Subcutaneous adipose tissue (tissue), 4 donors: ENCODE data around the gene FGFR2. TPM values are rescaled to one million over a fixed set of nuclear protein-coding genes. Genes with fewer than 3 reads are reported as not detected.

ENCODE experiments used
- total RNA-seq, 4 donors: library from RNA; depleted of rRNA; stranded (reverse); fragments of >200 nt; gene quantifications; one replicate each; pipeline ENCODE4 v1.1.0, GENCODE V29; 2016
- TF ChIP-seq, protein P1 (sequence below): fragments of 450-650 bp; IDR thresholded peaks from one replicate; pipeline ENCODE4 v1.5.1; 2016; ENCODE audit warnings: low read depth, mild to moderate bottlenecking, control low read depth, antibody characterized with exemption, moderate library complexity

FGFR2 gene
- total RNA-seq, 4 donors from 2014 or later = 11.3 to 22.2 (median 14.9) TPM

- TF ChIP-seq, protein P1, sequence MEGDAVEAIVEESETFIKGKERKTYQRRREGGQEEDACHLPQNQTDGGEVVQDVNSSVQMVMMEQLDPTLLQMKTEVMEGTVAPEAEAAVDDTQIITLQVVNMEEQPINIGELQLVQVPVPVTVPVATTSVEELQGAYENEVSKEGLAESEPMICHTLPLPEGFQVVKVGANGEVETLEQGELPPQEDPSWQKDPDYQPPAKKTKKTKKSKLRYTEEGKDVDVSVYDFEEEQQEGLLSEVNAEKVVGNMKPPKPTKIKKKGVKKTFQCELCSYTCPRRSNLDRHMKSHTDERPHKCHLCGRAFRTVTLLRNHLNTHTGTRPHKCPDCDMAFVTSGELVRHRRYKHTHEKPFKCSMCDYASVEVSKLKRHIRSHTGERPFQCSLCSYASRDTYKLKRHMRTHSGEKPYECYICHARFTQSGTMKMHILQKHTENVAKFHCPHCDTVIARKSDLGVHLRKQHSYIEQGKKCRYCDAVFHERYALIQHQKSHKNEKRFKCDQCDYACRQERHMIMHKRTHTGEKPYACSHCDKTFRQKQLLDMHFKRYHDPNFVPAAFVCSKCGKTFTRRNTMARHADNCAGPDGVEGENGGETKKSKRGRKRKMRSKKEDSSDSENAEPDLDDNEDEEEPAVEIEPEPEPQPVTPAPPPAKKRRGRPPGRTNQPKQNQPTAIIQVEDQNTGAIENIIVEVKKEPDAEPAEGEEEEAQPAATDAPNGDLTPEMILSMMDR = no peak
Observed at GRCh38 chr10:121599947-121600346, 1.7 kb upstream of the FGFR2 start.

DNA sequence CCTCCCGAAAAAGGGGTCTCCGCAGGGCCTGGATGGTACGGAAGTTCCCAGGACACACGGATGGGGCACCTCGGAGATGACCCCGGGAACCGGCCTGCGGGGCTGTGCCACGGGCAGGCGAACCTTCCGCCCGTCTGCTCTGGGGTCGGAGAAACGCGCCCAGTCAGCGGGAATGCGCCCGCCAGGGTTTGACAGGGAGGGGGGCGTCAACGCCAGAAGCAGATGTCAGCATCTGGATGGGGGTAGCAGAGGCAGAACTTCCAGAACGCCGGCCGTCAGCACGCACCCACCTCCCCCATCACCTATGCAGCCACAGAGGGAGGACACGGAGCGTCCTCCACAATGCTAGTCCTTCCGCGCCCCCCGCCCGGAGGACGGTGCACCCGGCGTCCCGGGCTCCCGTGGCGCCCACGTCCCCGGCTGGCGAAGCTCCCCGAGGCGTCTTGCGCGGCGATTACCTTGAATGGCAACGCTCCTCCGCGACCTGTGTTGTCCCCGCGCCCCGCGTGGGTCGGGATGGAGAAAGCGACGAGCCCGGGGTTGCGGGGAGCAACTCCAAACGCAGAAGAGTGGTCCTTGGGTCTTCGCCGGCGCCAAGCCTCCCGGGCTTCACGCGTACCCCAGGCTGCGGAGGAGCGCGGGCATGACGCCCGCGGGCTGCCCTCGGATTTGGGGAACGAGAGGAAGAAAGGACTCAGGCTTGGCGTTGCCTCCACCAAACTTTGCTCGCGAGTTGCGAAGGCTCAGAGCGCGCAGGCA is 561 bp downstream of the FGFR2 start:
- TF ChIP-seq, protein P1 = no peak

DNA sequence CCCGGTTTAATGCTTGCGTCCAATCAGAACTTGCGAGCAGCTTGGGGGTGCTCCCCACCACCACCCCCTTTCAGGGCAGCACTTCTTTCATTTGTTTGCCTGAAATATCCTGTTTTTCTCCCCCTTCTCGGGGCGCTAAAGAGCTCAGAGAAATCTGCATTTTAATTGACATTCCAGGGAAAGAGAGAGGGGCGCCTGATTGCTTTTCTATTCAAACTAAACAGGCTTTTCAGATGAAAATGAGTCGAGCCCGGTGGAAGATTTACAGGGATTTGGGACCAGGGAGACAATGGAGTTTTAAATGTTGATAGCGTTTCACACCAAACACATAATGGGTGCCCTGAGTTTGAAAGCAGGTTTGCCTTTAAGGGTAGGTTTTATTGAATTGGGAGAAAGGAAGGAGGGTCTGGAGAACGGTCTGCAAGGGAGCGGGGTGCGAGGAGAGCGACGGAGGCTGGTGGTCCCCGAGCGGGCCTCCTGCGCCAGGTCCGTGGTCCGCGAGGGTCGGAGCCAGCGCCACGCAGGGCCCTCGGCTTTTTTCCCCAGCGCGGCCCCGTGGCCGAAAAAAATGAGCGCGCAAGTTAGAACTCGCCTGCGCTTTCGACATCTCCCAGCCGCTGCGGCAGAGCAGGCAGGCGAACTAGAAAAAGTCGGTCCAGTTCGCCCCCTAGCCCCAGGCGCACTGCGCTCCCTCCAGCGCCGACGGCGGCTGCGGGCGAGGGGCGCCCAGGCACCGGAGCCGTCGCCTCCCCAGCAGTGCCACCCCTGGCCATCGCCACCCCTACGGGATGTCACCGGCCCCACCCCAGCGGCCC is 1.3 kb downstream of the FGFR2 start:
- TF ChIP-seq, protein P1 = no peak

- TF ChIP-seq, protein P1 = no peak
Observed at GRCh38 chr10:121595806-121596688, 2.2 kb downstream of the FGFR2 start.

DNA sequence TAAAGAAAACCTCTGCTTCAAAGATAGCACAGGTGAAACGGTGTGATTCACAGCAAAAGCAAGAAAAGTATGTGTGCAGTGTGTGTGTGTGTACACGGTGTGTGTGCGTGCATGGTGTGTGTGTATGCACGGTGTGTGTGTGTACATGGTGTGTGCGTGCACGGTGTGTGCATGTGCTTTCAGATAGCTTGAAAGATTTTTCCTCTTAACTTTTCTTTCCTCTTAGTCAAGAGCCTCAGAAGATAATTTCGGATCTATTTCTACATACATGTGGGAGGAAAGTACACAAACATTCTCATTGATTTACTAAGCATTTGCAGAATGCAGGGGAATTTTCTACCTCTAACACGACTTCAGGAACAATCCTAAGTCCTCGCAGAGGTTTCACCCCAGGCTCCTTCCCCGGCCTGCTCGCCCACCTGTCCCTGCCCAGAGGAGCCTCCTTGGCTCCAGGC is 2.9 kb downstream of the FGFR2 start:
- TF ChIP-seq, protein P1 = no peak

GRCh38 chr10:121594623-121595350 is 3.5 kb downstream of the FGFR2 start:
- TF ChIP-seq, protein P1 = no peak
